ENCODE data around the gene RNF220.

DNA sequence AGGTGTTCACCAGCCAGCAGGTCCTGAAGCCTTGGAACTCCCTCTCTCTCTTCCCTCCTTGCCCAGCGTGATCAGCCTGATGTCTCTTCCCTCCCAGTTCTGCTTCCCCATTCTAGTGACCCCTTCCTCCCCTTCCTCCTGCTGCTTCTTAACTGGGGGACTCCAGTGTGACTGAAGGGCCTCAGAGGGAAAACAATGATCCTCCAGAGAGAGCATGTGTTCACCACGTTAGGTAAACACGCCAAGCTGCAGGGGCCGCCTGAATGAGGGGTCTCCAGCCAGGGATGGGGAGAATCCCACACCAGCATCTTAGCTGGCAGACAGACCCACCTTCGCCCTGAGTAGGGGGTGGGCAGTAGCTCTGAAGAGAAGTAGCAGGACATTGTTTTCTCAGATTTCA, 144.5 kb downstream of the RNF220 start:
- no peak for TF ChIP-seq POLR2A (IDR thresholded peaks at IDR 0.05)
- TF ChIP-seq, protein P1, sequence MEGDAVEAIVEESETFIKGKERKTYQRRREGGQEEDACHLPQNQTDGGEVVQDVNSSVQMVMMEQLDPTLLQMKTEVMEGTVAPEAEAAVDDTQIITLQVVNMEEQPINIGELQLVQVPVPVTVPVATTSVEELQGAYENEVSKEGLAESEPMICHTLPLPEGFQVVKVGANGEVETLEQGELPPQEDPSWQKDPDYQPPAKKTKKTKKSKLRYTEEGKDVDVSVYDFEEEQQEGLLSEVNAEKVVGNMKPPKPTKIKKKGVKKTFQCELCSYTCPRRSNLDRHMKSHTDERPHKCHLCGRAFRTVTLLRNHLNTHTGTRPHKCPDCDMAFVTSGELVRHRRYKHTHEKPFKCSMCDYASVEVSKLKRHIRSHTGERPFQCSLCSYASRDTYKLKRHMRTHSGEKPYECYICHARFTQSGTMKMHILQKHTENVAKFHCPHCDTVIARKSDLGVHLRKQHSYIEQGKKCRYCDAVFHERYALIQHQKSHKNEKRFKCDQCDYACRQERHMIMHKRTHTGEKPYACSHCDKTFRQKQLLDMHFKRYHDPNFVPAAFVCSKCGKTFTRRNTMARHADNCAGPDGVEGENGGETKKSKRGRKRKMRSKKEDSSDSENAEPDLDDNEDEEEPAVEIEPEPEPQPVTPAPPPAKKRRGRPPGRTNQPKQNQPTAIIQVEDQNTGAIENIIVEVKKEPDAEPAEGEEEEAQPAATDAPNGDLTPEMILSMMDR (IDR thresholded peaks at IDR 0.05): no peak
